GM12872 (cell line): Measurements from ENCODE around the gene SLC16A8.

ENCODE experiments used
- TF ChIP-seq, protein P1 (sequence below): IDR thresholded peaks from 3 replicates; pipeline ENCODE4 v1.5.1; 2011; ENCODE audit warnings: low read depth, mild to moderate bottlenecking, low read length, moderate library complexity; ENCODE audit not compliant: insufficient read depth

SLC16A8 gene

DNA sequence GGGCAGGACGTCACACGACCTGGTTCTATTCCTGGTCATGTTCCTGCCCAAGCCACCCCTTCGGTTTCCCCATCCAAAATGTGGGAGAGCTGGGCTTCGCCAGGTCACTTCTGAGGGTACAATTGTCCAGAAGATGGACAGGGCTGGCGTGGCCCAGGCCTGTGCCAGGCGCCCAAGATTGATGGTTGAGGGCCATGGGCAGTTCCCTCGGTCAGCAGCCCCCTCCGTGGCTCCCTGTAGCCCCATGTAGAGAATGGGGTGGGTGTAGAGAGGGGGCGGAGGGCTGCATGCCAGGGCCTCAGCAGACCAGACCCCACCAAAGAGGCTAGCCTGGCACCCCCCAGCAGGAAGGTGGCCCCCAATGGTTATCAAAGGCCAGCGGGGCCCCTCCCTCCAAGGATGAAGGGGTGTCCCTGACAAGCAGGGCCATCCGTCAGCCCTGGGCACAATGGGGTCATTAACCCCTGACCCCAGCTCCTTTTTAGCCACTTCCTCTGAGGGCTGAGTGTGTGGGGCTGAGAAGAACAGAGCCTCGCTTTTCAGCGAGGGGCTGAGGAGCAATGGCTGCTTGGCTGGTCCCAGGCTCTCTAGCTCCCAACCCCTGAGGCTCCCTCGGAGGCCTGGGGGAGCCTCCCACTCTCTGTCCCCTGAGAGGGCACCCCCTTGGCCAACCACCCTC is 37.8 kb downstream of the SLC16A8 start:
- TF ChIP-seq, protein P1, sequence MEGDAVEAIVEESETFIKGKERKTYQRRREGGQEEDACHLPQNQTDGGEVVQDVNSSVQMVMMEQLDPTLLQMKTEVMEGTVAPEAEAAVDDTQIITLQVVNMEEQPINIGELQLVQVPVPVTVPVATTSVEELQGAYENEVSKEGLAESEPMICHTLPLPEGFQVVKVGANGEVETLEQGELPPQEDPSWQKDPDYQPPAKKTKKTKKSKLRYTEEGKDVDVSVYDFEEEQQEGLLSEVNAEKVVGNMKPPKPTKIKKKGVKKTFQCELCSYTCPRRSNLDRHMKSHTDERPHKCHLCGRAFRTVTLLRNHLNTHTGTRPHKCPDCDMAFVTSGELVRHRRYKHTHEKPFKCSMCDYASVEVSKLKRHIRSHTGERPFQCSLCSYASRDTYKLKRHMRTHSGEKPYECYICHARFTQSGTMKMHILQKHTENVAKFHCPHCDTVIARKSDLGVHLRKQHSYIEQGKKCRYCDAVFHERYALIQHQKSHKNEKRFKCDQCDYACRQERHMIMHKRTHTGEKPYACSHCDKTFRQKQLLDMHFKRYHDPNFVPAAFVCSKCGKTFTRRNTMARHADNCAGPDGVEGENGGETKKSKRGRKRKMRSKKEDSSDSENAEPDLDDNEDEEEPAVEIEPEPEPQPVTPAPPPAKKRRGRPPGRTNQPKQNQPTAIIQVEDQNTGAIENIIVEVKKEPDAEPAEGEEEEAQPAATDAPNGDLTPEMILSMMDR, result no peak

DNA sequence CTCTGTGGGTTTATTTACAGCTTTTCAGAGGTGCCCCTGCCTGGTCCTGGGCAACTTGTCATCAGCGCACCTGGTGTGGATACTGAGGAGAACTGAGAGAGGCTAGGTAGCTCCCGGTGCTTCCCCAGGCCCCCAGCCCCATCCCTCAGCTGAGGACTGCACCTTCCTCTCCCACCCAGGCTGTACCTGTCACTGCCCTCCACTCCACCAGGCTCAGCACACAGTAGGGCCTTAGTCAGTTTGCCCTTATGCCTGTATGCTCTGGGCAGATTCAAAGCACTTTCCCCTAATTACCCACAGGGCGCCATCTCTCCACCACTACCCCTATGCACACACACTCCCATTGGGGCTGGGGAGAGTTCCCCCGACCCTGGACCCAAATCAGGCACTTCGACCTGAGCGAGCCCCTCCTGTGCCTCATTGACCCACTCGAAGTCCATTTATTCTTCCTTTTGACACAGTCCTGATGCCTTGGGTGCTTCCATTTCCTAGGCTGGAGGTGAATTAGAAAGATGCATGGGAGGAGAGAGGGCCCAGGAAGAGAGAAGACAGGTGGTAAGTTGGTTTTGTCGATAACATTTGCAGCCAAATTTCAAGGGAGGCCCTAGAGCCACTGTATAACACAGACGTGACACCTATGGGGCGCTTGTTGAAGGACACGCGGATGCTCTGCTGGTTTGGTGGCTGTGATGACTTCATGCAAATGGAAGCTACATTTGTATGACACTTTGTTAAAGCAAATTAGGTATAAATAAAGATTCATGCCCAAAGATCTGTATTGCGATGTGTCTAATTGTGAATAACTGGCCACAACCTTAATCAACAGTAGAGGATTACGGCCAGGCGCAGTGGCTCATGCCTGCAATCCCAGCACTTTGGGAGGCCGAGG is 40.6 kb downstream of the SLC16A8 start:
- TF ChIP-seq, protein P1, result no peak

DNA sequence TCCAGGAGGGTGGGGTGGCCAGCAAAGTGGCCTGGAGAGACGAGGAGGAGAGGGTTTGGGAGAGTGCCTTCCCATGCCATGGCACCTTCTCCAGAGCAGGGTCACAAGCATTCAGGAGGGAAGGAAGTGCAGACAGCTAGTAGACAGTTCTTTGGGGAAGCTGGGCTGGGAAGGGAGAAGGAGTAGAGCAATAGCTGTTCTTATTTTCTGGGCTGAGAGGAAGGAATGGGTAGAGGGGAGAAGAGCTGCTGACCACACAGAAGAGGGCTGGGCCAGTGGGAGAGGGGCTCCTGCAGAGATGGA is 41.5 kb downstream of the SLC16A8 start:
- TF ChIP-seq, protein P1, result no peak

DNA sequence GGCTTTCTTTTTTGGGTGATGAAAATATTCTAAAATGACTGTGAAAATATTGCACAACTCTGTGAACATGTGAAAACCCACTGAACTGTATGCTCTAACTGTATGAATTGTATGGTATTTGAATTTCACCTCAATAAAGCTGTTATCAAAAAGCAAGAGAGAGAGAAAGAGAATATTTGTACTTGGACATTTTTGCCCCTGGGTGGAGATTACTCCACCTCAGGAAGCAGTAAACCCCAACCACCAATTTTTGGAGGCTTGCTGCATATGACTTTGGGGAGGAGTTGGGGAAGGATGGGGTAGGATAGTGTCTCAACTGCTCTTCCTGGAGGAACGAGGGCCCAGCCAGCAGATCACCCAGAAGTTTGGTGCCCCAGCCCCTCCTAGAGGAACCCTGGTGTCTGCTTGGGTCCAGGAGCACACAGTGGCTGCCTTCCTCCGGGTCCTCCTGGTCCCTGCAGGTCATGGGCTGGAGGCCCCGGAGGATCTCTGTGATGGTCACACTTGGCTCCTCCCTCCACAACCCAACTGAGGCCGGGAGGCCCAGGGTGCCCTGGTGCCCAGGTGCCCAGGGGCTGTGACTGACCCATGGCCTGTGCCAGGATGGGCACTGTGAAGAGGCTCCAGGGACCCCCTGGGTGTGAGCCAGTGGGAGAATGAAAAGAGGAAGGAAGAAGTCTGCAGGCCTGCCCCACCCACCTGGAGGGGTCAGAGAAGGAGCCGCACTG is 42.1 kb downstream of the SLC16A8 start:
- TF ChIP-seq, protein P1, result no peak

DNA sequence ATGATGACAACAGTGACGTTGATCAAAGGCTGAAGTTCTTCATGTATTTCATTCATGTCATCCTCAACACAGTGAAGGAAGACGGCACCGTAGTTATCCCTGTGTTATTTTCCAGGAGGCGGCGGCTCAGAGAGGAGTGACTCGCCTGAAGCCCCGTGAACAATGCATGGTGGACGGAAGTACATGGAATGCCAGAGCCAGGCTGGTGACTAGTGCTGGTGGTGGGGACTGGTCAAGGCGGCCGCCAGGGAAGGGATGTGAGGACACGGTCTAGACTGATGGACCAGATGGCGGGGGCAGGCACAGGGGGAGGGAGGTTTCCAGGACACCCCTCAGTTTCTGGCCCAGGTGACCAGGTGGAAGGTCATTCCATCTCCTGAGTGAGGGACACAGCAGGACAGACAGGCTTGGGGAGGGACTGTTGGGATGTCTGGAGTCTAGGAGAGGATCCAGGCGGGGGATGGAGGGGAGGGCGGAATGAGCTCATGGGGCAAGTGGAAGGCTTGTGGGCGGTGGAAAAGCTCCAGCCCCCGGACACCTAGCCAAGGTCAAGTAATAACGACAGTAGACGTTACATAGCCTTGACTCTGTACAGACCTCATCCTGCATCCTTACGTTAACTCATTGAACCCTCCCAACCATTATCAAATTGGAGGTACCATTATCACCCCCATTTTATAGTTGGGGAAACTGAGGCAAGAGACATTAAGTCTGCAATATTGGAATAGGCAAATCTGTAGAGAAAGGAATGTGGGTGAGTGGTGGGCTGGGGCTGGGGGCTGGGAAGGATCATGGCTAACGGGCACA is 42.8 kb downstream of the SLC16A8 start:
- TF ChIP-seq, protein P1, result no peak

DNA sequence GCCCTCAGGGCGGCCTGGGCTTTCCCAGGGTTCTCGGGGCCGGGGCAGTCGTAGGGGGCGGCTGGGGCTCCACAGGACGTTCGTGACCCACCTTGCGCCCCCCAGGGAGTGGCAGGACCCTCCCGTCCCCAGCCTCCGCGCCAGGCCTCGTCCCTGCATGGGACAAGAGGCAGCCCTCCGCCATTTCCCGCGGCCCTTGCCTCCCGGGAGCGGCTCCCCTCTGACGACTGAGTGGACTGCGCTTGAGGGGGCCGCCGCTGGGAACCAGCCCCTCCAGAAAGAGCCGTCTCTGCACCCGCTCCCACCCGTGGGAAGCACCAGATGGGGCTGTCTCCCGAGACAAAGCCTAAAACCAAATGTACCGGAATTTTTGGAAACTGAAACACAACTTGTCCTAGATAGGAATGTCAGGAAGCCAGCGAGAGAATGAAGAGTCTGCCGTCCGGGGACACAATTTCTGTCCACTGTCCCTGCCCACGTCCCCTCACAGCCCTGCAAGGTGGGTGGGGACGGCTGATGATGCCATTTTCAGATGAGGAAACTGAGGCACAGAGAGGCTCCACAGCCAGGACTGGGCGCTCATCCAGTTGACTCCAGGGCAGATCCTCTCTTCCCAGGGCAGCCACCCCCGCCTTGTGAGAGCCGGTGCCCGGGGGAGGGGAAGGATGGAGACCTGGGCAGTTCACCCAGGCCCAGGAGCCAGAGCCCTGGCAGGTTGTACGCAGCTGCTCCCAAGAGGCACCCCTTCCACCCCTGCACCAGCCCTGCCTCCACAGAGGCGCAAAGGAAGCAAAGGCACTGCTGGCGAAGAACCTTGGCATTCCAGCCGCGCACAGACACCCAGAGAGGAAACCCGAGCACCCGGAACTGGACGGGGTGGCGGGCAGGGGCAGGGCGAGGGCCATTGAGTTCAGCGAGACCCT is 44.8 kb downstream of the SLC16A8 start:
- TF ChIP-seq, protein P1, result no peak
